Measurements from ENCODE around the gene CEPT1.
A peak's percentile ranks its signal among the peaks of the same experiment; 100 is the strongest.

DNA sequence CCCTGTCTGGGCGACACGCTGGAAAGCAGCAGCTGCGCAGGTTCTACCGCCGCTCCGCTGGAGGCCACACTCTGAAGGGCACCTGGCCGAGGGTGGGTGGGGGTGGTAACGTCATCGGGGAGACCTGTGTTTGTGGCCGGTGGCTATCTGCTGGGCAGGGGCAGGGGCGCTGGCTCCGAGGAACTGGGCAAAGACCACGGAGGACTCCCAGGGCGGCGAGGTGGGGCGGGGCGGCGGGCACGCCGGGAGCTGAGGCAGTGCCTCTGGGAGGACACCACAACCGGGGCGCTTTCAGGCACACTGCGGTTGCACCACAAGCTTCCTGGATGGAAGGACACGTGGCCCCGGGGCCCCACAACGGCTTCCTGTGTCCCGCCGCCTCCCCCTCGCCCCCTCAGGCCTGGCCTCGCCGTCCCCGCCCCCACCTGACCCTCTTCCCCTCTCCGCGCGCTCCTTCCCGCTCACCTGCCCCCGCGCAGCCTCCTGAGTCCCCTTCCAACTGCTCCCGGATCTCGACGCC, 63.7 kb downstream of the CEPT1 start:
- TF ChIP-seq, protein P1, sequence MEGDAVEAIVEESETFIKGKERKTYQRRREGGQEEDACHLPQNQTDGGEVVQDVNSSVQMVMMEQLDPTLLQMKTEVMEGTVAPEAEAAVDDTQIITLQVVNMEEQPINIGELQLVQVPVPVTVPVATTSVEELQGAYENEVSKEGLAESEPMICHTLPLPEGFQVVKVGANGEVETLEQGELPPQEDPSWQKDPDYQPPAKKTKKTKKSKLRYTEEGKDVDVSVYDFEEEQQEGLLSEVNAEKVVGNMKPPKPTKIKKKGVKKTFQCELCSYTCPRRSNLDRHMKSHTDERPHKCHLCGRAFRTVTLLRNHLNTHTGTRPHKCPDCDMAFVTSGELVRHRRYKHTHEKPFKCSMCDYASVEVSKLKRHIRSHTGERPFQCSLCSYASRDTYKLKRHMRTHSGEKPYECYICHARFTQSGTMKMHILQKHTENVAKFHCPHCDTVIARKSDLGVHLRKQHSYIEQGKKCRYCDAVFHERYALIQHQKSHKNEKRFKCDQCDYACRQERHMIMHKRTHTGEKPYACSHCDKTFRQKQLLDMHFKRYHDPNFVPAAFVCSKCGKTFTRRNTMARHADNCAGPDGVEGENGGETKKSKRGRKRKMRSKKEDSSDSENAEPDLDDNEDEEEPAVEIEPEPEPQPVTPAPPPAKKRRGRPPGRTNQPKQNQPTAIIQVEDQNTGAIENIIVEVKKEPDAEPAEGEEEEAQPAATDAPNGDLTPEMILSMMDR (IDR thresholded peaks at IDR 0.05 in 8 of 11, conservative IDR thresholded peaks at IDR 0.05 in 3 of 11): peak in 4 of 11 experiments; percentile 4 to 14 (median 8)
- no peak for TF ChIP-seq POLR2A (IDR thresholded peaks at IDR 0.05)
- peak in 2 of 3 donors; percentile 32 to 48 for TF ChIP-seq POLR2AphosphoS5 (IDR thresholded peaks at IDR 0.05)
